Measurements from ENCODE around the gene POLR3GL. TPM values are rescaled to one million over a fixed set of nuclear protein-coding genes. Genes with fewer than 3 reads are reported as not detected.
"Not testable (repeated sequence)": the region's sequence is repeated elsewhere in the genome, so short reads cannot be mapped to it uniquely, and the experiment has no call there.

The POLR3GL gene
- total RNA-seq, 1 donor from 2014 or later: 21.4 TPM

DNA sequence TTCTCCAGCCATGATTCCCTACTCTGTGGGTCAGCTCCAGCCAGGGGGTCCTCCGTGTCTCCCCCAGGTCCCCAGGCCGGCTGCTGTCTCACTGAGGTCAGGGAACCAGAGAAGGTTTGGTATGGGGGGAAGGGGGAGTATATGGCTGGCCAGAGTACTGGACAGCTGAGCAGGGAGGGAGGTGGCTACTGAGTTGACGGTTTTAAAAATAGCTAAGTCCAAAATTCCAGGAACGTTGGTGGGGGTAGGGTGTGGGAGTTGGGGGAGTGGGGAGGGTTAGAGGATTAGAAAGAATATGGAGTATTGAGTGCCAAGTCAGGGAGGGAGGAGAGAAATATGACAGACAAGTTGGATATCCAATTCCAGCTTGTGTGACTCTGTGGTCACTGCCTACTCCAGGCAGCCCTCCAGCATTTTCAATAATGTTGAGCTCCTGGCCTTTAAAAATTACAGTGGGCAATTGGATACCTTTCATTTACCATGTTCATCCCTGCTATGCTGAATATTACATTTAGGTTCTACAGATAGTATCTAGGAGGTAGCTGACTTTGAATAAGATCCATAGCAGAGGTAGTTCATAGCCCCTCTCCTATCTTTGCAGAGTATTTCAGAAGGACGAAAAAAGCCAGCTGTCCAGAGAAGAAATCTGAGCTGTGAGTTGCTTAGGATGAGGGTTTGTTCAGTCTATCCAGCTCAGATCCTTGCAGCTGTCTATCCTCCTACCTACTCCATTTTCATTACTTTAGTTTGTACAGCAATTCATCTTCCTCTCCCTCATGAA, 57.3 kb downstream of the POLR3GL start, which contains the start of gene HJV:
Gene HJV (minus strand): TSS at position 114 of the 781 bp plus-strand sequence. CDS start 1,504 bp downstream, outside the sequence.
- Histone ChIP-seq H3K27me3 (peaks cover 14% of the 10 kb centered on the region), H3K4me3 (no peak within 1 kb of the TSS), H3K36me3 (no peaks in the 10 kb centered on the region), H3K27ac (no peak within 1 kb of the TSS), H3K4me1 (peaks cover 9% of the 10 kb centered on the region), H3K9me3 (no peaks in the 10 kb centered on the region)
- no peak for ATAC-seq
- no peak for DNase-seq
- intact Hi-C loops (cut with DNase I): no loop called here
- TF ChIP-seq, protein P1, sequence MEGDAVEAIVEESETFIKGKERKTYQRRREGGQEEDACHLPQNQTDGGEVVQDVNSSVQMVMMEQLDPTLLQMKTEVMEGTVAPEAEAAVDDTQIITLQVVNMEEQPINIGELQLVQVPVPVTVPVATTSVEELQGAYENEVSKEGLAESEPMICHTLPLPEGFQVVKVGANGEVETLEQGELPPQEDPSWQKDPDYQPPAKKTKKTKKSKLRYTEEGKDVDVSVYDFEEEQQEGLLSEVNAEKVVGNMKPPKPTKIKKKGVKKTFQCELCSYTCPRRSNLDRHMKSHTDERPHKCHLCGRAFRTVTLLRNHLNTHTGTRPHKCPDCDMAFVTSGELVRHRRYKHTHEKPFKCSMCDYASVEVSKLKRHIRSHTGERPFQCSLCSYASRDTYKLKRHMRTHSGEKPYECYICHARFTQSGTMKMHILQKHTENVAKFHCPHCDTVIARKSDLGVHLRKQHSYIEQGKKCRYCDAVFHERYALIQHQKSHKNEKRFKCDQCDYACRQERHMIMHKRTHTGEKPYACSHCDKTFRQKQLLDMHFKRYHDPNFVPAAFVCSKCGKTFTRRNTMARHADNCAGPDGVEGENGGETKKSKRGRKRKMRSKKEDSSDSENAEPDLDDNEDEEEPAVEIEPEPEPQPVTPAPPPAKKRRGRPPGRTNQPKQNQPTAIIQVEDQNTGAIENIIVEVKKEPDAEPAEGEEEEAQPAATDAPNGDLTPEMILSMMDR (IDR thresholded peaks at IDR 0.05): no peak

DNA sequence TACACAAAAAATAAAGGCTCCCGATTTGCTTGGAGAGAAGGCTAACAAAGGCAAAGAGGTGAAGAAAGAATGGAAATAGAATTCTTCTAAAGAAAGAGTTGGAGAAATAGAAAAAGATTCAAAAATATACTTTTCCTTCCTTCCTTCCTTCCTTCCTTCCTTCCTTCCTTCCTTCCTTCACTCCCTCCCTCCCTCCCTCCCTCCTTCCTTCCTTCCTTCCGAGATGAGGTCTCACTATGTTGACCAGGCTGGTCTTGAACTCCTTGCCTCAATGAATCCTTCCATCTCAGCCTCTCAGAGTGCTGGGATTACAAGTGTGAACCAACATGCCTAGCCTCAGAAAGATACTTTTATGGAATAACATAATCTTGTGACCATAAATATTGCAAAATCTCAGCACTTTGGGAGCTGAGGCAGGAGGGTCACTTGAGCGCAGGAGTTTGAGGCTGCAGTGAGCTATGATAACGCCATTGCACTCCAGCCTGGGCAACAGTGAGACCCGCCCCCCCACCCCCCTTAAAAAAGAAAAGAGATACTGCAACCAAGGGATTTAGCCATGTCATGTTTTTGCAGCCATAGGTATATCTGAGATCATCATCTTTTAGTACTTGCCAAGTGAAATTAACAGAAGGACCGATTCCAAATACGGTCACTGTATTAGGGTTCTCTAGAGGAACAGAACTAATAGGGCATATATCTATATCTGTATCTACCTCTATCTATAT, 58.1 kb downstream of the POLR3GL start:
- H3K27me3 ChIP-seq: peaks cover 14% of the 10 kb centered on the region

DNA sequence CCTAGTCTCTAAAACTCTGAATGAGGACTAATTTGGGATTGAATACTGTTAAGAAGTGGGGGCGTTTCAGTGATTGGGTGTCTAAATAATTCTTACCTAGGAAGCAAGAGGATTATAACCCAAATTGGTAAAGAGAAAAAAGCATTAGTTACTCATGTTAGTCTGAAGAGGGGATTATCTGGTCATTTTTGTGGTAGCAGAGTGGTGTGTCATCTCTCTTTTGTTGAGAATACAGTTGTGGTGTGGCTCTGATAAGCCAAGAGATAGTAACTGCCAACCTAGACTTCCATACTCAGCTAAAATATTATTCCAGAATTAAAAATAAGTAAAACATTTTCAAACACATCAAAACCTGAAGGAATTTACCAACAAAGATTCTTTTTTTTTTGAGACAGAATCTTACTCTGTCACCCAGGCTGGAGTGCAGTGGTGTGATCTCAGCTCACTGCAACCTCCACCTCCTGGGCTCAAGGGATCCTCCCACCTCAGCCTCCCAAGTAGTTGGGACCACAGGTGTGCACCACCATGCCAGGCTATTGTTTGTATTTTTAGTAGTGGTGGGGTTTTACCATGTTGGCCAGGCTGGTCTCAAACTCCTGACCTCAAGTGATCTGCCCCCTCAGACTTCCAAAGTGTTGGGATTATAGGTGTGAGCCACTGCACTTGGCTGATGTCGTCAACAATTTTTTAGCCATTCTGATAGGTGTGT, 61.5 kb downstream of the POLR3GL start:
- H3K9me3 ChIP-seq; DNase-seq; ATAC-seq; H3K27ac ChIP-seq; H3K36me3 ChIP-seq; H3K4me3 ChIP-seq; intact Hi-C loops (cut with DNase I); H3K4me1 ChIP-seq; H3K27me3 ChIP-seq: not testable (repeated sequence)

More for the DNA sequence above, 58.1 kb downstream of the POLR3GL start:
- H3K4me1 ChIP-seq: peaks cover 9% of the 10 kb centered on the region
- no peak overlapping the region for H3K4me3 ChIP-seq
- DNase-seq (no peak), ATAC-seq (no peak)
- H3K9me3 ChIP-seq: no peaks in the 10 kb centered on the region
- TF ChIP-seq, protein P1 (IDR thresholded peaks at IDR 0.05): no peak
- intact Hi-C loops (cut with DNase I): no loop called here
- H3K36me3 ChIP-seq: no peaks in the 10 kb centered on the region
- H3K27ac ChIP-seq: no peak overlapping the region

DNA sequence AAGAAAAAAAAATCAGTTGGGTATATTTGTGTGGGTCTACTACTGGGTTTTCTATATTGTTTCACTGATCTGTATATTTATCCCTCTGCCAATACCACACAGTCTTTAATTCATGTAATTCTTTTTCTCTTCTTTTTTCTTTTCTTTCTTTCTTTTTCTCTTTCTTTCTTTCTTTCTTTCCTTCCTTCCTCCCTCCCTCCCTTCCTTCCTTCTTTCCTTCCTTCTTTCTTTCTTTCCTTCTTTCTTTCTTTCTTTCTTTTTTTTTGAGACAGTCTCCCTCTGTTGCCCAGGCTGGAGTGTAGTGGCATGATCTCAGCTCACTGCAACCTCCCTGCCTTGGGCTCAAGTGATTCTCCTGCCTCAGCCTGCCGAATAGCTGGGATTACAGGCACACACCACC, 62.2 kb downstream of the POLR3GL start:
- DNase-seq; H3K4me3 ChIP-seq; H3K27ac ChIP-seq; H3K27me3 ChIP-seq; H3K36me3 ChIP-seq; ATAC-seq; H3K4me1 ChIP-seq; H3K9me3 ChIP-seq; intact Hi-C loops (cut with DNase I): not testable (repeated sequence)

Other genes with a start within 250 kb of the POLR3GL start
- 0.93 TPM for gene CD160, start 245.2 kb upstream of the POLR3GL start, total RNA-seq
- 15.8 TPM for gene RNF115, start 140.6 kb upstream of the POLR3GL start, total RNA-seq
- gene POLR3C, start 140.5 kb upstream of the POLR3GL start, total RNA-seq: 29.1 TPM
- 1.8 TPM for gene NUDT17, start 119.1 kb upstream of the POLR3GL start, total RNA-seq
- 29.2 TPM for gene PIAS3, start 105.6 kb upstream of the POLR3GL start, total RNA-seq
- 1.6 TPM for gene ANKRD35, start 78.8 kb upstream of the POLR3GL start, total RNA-seq
- 10.8 TPM for gene ITGA10, start 54.6 kb upstream of the POLR3GL start, total RNA-seq
- gene PEX11B, start 46.0 kb upstream of the POLR3GL start, total RNA-seq: 31.0 TPM
- 102 TPM for gene RBM8A, start 37.2 kb upstream of the POLR3GL start, total RNA-seq
- gene LIX1L, start 6.7 kb upstream of the POLR3GL start, total RNA-seq: 32.8 TPM
- 0.69 TPM for gene ANKRD34A, start 115 bp upstream of the POLR3GL start, total RNA-seq
- 945 TPM for gene TXNIP, start 31.9 kb downstream of the POLR3GL start, total RNA-seq
- not detected for gene HJV, start 57.0 kb downstream of the POLR3GL start, total RNA-seq
- gene NBPF10, start 180.1 kb downstream of the POLR3GL start, total RNA-seq: 3.8 TPM

Measured in upper lobe of right lung (tissue), 1 donor.